Kidney (tissue), 14 donors: ENCODE data around the gene ANKMY1. TPM values are rescaled to one million over a fixed set of nuclear protein-coding genes. Genes with fewer than 3 reads are reported as not detected.
A peak's percentile ranks its signal among the peaks of the same experiment; 100 is the strongest.

Experiments used
- DNase-seq, 5 donors: peaks; one replicate each; pipeline ENCODE4 v3.0.0-alpha.2; 2013 to 2020
- FAIRE-seq: peaks from 2 replicates; lab custom pipeline; 2012; peaks lifted over from hg19 to GRCh38; lab: Jason Lieb, UNC
- H3K27ac ChIP-seq, 2 donors: one replicate each; pipeline ENCODE4 v1.7.0; 2013; ENCODE audit warnings: low read depth in 2 of 2, low read length in 2 of 2, inconsistent platforms in 1 of 2
- H3K27me3 ChIP-seq: one replicate; pipeline ENCODE4 v1.7.1; 2013; ENCODE audit warnings: low read length, inconsistent platforms; ENCODE audit not compliant: control insufficient read depth, insufficient read depth
- H3K36me3 ChIP-seq, 3 donors: one replicate each; pipeline versions ENCODE4 v1.7.0 to v1.7.1; 2013; ENCODE audit warnings: low read length in 3 of 3, control low read depth in 1 of 3, inconsistent platforms in 1 of 3; ENCODE audit not compliant: insufficient read depth in 3 of 3, control insufficient read depth in 2 of 3
- H3K4me1 ChIP-seq, 3 donors: one replicate each; pipeline versions ENCODE4 v1.7.0 to v1.7.1; 2013; ENCODE audit warnings: low read length in 3 of 3, inconsistent platforms in 1 of 3, low read depth in 1 of 3; ENCODE audit not compliant: control insufficient read depth in 2 of 3, insufficient read depth in 2 of 3
- H3K4me3 ChIP-seq, 3 donors: one replicate each; pipeline versions ENCODE4 v1.7.0 to v1.8.1; 2013; ENCODE audit warnings: low read length in 3 of 3, control low read depth in 1 of 3, inconsistent platforms in 1 of 3
- H3K9ac ChIP-seq, 3 donors: one replicate each; pipeline versions ENCODE4 v1.7.0 to v1.7.1; 2013; ENCODE audit warnings: low read length in 3 of 3, control low read depth in 1 of 3, inconsistent platforms in 1 of 3
- H3K9me3 ChIP-seq, 3 donors: one replicate each; pipeline versions ENCODE4 v1.7.0 to v1.7.1; 2013; ENCODE audit warnings: low read length in 3 of 3, control low read depth in 1 of 3, inconsistent platforms in 1 of 3; ENCODE audit not compliant: control insufficient read depth in 2 of 3, insufficient read depth in 1 of 3
- CTCF ChIP-seq: IDR thresholded peaks from 3 replicates; pipeline ENCODE4 v1.5.1; 2012; ENCODE audit warnings: mild to moderate bottlenecking, moderate library complexity, borderline replicate concordance; ENCODE audit not compliant: insufficient read depth; ENCODE audit errors: extremely low read depth
- intact Hi-C: fragments of 100-400 bp; cut with DNase I; formaldehyde crosslinking; loops from one replicate; pipeline ENCODE4 v1.11.1; 2022
- polyA plus RNA-seq: library from polyadenylated mRNA; stranded (reverse); fragments of 350-450 nt; fragmentation: Illumina TruSeq; extraction: RNeasy Lipid Tissue Mini Kit (QIAGEN cat#74804); gene quantifications from one replicate; pipeline ENCODE4 v1.2.3, GENCODE V29; 2014; ENCODE audit warnings: low read depth, low replicate concordance; ENCODE audit not compliant: insufficient read depth
- total RNA-seq: library from RNA; stranded (reverse); fragmentation: NEBNext Ultra II Directional; extraction: Animal tissue kit (Norgen Biotek cat#: 25700); gene quantifications from one replicate; pipeline ENCODE4 v1.2.1, GENCODE V29; 2021
- donor health status: control.
- donor health status: control.
- donor health status: control.
- donor health status: control.
- donor health status: control.
- donor health status: DM: yes; HTN: yes; CAD: no.
- donor health status: Normal renal cell carcinoma (clear cell type).

ANKMY1 gene
- total and polyA plus RNA-seq, 2 donors from 2014 or later: 3.0 to 22.1 TPM

GRCh38 chr2:240538031-240538780 lies 19.6 kb downstream of the ANKMY1 start:
- H3K27me3 ChIP-seq: no peaks in the 10 kb centered on the region
- H3K4me1 ChIP-seq: no peaks in the 10 kb centered on the region
- H3K9ac ChIP-seq: no peak overlapping the region
- peak in 2 of 5 donors; percentile 4 to 28 for DNase-seq
- no peak overlapping the region for H3K4me3 ChIP-seq
- no peaks in the 10 kb centered on the region for H3K9me3 ChIP-seq
- no peak for TF ChIP-seq CTCF
- no peak overlapping the region for H3K27ac ChIP-seq
- intact Hi-C loops: no loop called here
- no peak for FAIRE-seq
- H3K36me3 ChIP-seq: peaks cover 0 to 6% (median 4%) of the 10 kb centered on the region in 3 donors

- intact Hi-C loops: no loop called here
- H3K9ac ChIP-seq: no peak overlapping the region
- no peaks in the 10 kb centered on the region for H3K4me1 ChIP-seq
- DNase-seq (no peak), FAIRE-seq (no peak)
- no peaks in the 10 kb centered on the region for H3K27me3 ChIP-seq
- H3K4me3 ChIP-seq: no peak overlapping the region
- H3K9me3 ChIP-seq: peaks cover 2 to 15% (median 6%) of the 10 kb centered on the region in 3 donors
- H3K36me3 ChIP-seq: peaks cover 0 to 5% (median 0%) of the 10 kb centered on the region in 3 donors
- no peak overlapping the region for H3K27ac ChIP-seq
- no peak for TF ChIP-seq CTCF
Measured at GRCh38 chr2:240532031-240532775, 25.6 kb downstream of the ANKMY1 start.

GRCh38 chr2:240531038-240531437 lies 26.8 kb downstream of the ANKMY1 start:
- FAIRE-seq (no peak), DNase-seq (no peak)
- no peak for TF ChIP-seq CTCF
- Histone ChIP-seq H3K9me3 (peaks cover 2 to 15% (median 6%) of the 10 kb centered on the region in 3 donors), H3K4me1 (no peaks in the 10 kb centered on the region), H3K27me3 (no peaks in the 10 kb centered on the region), H3K4me3 (no peak overlapping the region), H3K36me3 (peaks cover 0 to 5% (median 0%) of the 10 kb centered on the region in 3 donors), H3K27ac (no peak overlapping the region), H3K9ac (no peak overlapping the region)
- intact Hi-C loops: no loop called here
